ENCODE data around the gene HS3ST1. TPM values are rescaled to one million over a fixed set of nuclear protein-coding genes. Genes with fewer than 3 reads are reported as not detected.
"Not testable (repeated sequence)": the region's sequence is repeated elsewhere in the genome, so short reads cannot be mapped to it uniquely, and the experiment has no call there.

Gene HS3ST1
- total RNA-seq, 1 donor from 2014 or later = 6.9 TPM

DNA sequence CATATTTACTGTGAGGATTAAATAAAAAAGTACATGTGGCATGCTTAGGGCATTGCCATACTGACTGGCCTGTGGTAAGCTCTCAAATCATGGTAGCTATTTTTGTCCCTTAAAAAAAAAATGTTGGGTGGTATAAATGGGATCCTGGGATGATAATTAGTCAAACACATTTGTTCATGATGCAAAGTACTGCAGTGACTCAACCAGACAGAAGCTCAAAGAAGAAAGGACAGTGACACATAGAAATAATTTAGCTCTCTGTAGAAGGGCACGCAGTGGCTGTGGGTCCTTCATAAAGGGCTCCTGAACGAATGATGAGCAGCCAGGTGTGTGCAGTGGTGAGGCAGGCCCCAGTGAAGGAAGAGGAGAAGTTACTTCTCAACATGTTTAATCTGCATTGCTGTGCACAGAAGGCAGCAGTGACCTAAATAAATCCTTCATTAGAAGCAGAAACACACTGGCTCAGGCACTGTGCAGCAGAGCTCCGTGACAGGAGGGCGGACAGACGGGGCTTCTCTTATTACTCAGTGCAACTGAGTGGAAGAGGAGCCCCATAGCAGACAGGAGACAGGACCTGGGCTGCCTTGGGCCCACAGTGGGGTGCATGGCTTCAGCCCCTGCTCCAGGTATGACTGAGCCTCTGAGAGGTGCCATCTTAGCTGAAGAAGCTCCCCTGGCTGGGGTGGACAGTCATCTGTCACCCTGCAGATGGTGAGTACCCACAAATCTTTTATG, 20.3 kb downstream of the HS3ST1 start:
- DNase-seq (ENCODE audit: low spot score in 2 of 2) (no peak), FAIRE-seq (no peak)

DNA sequence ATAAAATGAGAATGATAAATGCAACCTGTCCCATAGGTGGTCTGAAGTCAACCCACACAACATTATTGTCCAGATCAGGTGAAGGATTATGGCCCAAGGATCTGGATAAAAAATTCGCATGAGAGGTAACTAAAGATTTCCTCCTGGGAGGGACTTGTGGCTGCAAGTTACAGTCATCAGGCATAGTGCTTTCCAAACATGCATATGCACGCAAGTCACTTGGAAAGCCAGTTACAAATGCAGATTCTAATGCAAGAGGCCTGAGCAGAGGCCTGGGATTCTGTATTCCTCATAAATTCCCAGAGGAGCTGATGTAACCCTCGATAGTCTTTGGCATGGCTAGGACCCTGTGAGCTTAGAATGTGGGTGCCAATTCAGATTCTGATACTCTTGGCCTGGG, 21.1 kb downstream of the HS3ST1 start:
- FAIRE-seq (no peak), DNase-seq (ENCODE audit: low spot score in 2 of 2) (no peak)

DNA sequence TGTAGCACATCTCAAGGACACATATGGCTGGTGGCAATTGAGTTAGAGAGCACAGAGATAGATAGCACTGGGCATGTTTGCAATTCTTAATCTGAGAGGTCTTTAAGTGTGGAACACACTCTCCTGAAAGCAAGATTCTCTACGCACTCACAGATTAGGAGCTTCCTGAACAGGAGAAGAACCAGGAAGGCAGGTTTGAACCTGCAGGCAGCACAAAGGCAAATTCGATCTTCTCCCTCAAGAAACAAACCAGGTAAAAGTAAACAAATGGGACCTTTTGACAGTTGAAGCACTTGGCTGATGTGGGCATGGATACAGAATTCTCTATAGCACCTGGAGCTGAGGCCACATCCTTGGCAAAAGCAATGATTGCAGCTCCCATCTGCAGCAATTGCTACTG, 24.3 kb downstream of the HS3ST1 start:
- DNase-seq (ENCODE audit: low spot score in 2 of 2) (no peak), FAIRE-seq (no peak)

DNA sequence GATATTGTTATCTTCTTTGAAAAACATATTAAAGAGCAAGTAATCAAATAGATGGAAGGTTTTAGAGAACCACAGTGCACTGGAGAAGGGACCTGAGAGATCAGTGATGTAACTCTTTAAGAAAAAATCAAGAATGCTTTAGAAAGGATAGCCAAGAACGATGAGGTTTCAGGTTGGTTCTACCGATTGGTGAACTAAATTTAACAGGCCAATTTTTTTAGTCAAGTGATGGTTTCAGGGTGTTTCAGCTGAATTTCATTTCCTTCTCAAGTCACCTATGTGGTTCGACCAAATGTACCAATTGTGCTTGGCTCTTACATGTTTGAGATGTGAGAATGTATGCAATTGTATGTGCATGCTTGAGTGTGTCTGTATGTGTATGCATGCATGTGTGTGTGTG, 26.5 kb downstream of the HS3ST1 start:
- DNase-seq (ENCODE audit: low spot score in 2 of 2) (no peak), FAIRE-seq (no peak)

DNA sequence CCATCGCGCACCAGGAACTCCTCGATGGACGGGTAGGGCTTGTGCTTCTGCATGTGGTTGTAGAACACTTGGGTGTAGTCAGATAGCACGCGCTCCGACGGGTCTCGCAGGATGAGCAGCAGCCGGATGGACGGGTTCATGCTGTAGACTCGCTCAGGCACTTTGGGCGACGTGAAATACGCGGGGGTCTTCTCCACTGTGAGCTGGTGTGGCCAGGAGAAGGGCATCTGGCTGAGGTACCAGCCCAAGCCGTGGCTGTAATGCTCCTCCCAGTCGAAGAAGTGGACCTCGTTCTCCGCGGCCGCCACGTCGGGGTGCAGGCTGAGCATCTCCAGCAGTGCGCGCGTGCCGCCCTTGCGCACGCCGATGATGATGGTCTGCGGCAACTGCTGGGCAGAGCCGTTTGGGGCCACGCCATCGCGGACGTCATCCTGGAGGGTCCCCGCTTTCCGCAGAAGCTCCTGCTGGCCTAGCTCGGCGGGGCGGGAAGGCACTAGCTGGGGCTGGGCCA, 29.2 kb downstream of the HS3ST1 start:
- DNase-seq (ENCODE audit: low spot score in 2 of 2) = no peak

DNA sequence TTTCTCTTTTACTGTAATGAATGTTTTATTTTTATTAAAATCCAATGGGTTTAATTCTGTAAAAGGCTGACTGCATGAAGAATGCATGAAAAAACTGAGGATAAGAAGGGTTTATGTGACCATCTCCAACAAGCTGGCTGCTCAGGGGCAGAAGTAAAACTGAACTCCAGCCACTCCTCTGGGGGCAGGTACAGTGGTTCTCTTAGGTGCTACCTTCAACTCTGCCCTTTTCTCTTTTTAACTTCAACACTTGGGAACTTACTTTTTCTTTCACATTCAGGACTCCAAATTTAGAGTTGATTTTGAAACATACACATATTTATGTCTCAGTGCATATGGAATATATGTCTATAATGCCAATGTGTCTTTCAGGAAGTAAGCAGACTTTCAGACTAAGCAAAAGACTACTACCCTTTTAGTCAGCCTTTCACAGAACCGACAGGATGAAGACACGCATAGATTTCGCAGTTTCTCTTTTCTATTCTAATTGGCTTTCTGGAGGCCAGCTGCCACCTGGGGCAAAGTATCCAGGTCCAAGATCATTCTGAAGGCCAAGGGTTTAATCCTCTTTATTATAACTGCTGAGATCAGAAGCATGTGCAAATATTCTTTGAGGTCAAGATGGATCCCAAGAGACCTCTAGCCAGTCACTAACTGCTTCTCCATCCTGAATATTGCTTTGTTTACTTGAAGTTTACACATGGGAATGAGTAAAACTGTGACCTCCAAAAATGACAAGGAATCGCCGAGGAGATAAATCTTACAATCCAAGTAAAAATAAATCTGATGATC, 30.7 kb downstream of the HS3ST1 start:
- DNase-seq (ENCODE audit: low spot score in 2 of 2) (peak in 1 of 2 donors; percentile 14), FAIRE-seq (no peak)

More for the DNA sequence above, 29.2 kb downstream of the HS3ST1 start:
- no peak for FAIRE-seq

DNA sequence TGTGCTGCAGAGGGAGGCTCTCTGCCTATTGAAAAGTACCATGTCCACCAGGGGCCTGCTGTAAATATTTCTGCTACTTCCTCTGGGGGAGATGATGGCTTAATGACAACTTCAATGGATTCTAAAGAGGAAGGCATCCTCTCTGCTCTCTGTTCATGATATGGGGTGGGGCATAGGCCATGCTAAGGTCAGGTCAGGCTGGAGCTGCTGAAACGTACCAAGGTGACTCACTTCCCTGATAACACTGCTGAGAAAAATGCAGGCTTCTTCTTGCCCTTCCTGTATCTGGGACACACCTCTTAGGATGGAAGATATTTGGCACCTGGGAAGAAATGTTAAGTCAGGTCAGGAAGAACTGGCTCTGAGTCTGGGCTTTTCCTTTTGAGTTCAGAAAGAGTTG, 31.5 kb downstream of the HS3ST1 start:
- no peak for FAIRE-seq

DNA sequence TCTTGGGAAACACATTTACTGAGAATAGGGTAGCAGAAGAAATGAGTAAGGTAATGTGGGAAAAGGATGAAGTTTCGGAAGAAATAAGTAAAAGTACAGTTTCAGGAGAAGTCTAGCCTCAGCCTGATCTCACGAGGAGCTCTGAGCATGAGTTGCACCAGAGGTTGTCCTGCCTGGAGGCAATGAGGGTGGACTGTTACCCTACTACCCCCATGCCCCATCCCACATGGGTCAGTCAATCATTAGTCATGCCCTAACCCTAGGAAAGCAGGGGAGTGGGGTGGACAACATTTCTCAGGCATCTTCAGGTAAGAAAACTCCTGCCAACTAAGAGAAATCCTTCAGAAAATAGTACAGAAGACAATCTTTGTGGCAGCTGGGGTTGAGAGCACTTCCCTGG, 35.1 kb downstream of the HS3ST1 start:
- DNase-seq (ENCODE audit: low spot score in 2 of 2) = no peak
- no peak for FAIRE-seq

More for the DNA sequence above, 31.5 kb downstream of the HS3ST1 start:
- no peak for DNase-seq (ENCODE audit: low spot score in 2 of 2)

DNA sequence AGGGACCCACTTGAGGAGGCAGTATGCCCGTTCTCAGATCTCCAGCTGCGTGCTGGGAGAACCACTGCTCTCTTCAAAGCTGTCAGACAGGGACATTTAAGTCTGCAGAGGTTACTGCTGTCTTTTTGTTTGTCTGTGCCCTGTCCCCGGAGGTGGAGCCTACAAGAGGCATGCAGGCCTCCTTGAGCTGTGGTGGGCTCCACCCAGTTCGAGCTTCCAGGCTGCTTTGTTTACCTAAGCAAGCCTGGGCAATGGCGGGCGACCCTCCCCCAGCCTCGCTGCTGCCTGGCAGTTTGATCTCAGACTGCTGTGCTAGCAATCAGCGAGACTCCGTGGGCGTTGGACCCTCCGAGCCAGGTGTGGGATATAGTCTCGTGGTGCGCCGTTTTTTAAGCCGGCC, 44.6 kb downstream of the HS3ST1 start:
- not testable (repeated sequence) for FAIRE-seq; DNase-seq (ENCODE audit: low spot score in 2 of 2)

DNA sequence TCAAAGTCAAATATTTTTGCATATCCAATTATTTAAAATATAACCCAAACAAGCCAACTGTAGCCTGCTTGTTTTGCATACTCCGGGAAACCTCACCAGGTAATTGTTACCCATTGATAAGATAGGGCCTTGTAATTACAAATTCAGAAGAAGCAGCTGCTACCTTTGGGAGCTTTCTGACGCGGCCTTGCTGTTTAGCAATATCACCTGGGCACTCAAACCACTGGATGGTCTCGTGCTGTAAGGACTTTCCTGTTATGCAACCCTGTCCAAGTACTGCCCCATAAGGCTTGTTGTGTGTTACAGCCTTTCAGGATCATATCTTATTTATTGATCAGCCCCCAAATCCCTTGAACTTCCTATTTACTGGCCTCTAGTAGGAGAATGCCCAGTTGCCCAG, 52.1 kb downstream of the HS3ST1 start:
- no peak for FAIRE-seq
- DNase-seq (ENCODE audit: low spot score in 2 of 2) = no peak

DNA sequence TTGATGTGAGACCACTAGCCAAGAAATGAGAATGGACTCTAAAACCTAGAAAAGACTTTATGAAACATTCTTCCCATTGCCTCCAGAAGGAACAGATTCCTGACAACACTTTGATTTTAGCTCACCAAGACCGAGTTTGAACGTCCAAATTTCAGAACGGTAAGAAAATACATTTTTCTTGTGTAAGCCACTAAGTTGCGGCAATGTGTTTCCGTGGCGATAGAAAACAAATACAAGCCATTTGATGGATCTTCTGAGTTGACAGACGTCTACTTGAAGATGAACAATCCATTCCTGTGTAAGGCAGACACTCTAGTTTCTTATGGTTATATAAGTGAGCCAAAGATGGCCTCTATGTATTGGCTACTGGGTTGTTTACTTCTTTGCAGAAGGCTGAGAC, 52.5 kb downstream of the HS3ST1 start:
- FAIRE-seq (no peak), DNase-seq (ENCODE audit: low spot score in 2 of 2) (no peak)

DNA sequence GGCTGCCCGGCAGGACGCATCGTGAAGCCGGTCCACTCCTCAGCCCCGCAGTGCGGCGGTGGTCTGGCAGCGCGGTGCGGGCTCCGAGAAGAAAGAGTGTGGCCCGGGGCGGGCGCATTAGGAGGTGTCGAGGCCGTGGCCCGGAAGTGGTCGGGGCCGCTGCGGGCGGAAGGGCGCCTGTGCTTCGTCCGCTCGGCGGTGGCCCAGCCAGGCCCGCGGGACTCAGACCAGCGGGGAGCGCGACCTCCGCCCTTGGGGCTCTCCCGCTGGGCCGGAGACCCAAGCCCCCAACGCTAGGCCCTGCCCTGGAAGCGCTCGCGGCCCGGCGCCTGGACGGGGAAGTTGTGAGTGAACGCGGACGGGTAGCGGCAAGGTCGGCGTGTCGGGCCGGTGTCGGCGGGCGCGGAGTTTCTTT, 60.0 kb downstream of the HS3ST1 start:
- no peak for FAIRE-seq
- DNase-seq (ENCODE audit: low spot score in 2 of 2) = no peak

DNA sequence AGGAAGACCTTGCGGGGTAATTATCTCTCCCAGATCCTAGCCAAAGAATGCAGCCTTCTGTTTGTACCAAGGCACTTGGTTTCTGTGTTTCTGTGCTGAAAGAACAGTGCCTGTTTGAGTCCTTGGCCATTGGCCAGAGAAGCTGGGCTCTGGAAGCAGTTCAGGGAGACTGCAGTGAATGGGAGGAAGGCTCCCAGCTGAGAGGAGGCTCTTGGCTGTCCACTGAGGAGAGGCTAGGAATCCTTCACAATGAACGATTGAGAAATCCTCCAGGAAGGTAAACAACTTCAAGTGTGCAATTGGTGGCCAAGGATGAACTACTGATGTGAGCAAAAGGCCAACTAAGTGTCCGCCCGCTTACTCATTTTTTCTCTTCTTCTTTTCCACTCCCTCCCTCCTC, 61.3 kb downstream of the HS3ST1 start:
- peak; percentile 72 to 77 for DNase-seq (ENCODE audit: low spot score in 2 of 2)
- no peak for FAIRE-seq

DNA sequence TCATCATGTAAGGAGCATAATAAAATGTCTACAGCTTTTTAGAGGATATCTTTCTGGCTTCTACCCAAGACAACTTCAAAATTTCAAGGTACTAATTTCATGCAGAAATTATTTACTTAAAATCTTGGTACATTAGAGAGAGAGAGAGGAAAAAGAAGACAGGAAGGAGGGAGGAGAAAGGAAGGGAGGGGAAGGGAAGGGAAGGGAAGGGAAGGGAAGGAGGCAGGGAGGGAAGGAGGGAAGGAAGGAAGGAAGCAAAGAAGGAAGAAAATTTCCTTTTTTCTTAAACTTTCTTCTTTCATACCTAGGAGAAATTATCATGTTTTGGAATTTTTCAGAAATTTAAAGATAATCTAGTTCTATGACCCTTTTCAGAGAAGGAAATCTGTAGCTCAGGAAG, 61.8 kb downstream of the HS3ST1 start:
- FAIRE-seq (no peak), DNase-seq (ENCODE audit: low spot score in 2 of 2) (no peak)

DNA sequence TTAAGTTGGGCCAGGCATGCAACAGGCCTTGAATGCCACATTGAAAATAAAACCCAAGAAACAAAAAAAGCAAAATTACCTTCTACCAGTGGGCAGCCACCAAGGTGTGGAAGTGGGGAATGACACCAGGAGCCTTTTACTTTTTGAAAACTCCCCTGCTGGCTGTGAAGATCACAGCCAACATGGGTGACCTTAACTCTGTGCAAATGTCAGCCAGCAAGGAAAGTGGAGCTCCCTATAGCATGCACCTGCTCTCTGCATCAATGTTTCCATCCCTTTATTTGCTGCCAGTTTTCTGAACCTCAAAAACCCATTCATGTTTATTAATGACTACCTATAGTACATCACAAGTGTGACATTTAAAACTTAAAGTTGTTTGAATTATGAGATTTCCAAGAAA, 63.7 kb downstream of the HS3ST1 start:
- DNase-seq (ENCODE audit: low spot score in 2 of 2) (no peak), FAIRE-seq (no peak)

DNA sequence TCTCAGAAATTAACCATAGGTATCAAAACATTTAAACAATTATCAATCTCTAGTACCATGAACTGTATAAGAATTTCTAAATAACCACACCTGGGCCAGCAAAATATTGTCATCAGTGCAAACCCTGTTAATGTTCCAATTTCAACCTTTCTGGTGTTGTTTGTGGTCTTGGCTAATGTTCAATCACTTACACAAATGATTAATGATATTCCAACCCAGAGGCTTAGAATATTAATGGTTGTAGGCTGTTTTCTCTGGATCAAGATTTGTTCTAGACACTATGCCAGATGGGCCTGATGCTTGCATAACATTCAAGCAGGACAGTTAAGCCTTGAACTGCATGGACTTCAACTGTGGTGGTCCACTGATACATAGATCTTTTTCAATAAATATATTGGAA, 69.1 kb downstream of the HS3ST1 start:
- DNase-seq (ENCODE audit: low spot score in 2 of 2) (no peak), FAIRE-seq (no peak)

DNA sequence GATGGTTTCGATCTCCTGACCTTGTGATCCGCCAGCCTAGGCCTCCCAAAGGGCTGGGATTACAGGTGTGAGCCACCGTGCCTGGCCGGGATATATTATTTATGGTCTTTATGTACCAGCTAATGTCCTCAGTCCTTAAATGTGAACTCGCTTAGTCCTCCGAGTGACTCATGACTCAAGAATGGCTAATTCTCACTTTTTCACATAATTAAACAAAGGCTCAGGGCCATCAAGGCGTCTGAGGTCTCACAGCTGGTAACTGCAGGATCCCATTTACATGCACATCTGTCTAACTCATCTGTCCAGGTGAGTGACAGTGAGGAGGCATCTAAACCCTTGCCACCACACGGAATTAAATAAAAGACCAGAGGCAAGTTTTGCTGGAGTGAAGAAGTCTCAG, 73.5 kb downstream of the HS3ST1 start:
- FAIRE-seq = no peak

DNA sequence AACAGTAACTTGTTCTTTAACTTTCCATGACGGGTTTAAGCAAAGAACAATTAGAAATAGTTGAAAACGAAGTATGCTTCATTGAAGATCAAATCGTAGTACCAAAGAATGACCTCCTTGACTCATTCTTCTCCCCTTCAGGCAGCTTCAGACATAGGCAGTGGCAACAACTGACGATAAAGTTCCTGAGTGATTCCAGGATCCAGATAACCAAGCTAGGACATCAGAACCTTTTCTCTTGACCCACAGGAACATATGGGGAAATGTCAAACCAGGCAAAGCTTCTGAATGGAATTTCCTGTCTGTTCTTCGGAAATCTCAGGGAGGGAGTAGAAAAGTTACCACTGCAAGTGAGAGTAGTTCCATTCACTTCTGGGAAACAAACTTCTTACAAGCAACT, 74.2 kb downstream of the HS3ST1 start:
- FAIRE-seq (no peak), DNase-seq (ENCODE audit: low spot score in 2 of 2) (no peak)

More for the DNA sequence above, 73.5 kb downstream of the HS3ST1 start:
- DNase-seq (ENCODE audit: low spot score in 2 of 2) = no peak

DNA sequence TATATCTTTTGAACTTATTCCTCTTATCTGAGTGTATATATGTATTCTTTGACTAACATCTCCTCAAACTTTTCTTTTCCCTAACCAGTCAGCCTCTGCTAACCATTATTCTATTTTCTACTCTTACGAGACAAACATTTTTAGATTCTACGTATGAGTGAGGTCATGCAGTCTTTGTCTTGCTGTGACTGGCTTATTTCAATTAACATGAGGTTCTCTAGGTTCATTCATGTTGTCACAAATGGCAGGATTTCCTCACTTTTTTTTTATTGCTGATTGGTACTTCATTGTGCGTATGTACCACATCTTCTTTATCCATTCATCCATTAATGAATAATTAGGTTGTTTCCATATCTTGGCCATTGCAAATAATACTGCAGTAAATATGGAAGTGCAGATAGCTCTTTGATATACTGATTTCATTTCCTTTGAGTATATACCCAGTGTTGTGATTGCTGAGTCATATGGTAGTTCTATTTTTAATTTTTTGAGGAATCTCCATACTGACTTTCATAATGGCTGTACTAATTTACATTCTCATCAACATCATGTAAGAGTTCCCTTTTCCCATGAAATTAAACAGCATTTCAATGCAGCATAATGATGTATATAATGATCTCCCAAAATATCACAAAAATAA, 80.1 kb downstream of the HS3ST1 start:
- FAIRE-seq (no peak), DNase-seq (ENCODE audit: low spot score in 2 of 2) (no peak)

DNA sequence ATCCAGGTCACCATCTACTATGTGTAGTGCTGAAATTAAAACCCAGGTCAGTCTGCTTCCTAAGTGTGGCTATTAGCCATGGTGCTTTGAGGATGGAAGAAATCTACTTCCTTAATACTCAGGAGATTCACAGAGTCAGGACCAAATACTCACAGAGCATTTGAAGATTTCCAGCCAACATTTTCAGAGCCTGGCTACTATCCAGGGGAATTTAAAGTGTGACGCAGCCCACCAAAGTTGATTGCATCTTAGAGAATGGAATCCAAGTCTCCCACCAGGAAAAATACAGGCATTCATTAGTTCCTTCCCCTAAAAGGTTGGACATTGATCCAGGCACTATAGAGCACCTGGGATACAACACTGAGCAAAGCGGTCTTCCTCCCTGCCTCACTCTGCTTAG, 83.8 kb downstream of the HS3ST1 start:
- FAIRE-seq = no peak
- no peak for DNase-seq (ENCODE audit: low spot score in 2 of 2)

DNA sequence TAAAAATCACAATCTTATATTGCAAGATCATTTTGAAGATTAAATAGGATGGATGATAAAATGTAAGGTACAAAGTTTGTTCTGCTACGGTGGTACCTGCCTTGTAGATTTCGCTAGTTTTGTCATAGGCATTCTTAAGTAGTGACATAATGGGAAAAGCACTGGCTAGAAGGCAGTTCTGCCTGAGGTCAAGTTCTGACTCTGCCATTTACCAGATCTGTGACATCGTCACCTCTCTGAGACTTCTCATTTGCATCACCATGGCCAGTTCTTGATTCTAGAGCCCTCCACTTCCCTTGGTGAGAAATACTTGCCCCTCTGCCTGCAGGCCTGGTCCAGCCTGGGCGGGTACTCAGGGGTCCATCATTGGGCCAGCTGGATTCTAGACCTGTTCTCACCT, 85.2 kb downstream of the HS3ST1 start:
- FAIRE-seq = no peak

More for the DNA sequence above, 85.2 kb downstream of the HS3ST1 start:
- DNase-seq (ENCODE audit: low spot score in 2 of 2) = no peak
